Measurements from ENCODE around the gene CCDC188. TPM values are rescaled to one million over a fixed set of nuclear protein-coding genes. Genes with fewer than 3 reads are reported as not detected.

CCDC188 gene
- total RNA-seq (2014; rRNA removed; shearing (Covaris generic); ENCODE audit: low replicate concordance), result not detected in 2 replicates

GRCh38 chr22:20150381-20151275, at the start of gene CCDC188:
Gene CCDC188, minus strand, starts transcription at chr22:20151055. Its CDS starts 69 bp downstream, at chr22:20150986.
- in situ Hi-C loops (cut with HindIII; ENCODE audit: low pct_unique_long_range_greater_than_20kb, low sequenced_read_pairs), result no loop called here

GRCh38 chr22:20199906-20200305, 49.1 kb upstream of the CCDC188 start:
- in situ Hi-C loops (cut with HindIII; ENCODE audit: low pct_unique_long_range_greater_than_20kb, low sequenced_read_pairs), result no loop called here
- DNase-seq (ENCODE audit: low read depth), result no peak

More at GRCh38 chr22:20150381-20151275, at the start of gene CCDC188:
- DNase-seq (ENCODE audit: low read depth), result no peak

GRCh38 chr22:20199413-20199842, 48.6 kb upstream of the CCDC188 start:
- no peak for DNase-seq (ENCODE audit: low read depth)
- in situ Hi-C loops (cut with HindIII; ENCODE audit: low pct_unique_long_range_greater_than_20kb, low sequenced_read_pairs), result no loop called here

- in situ Hi-C loops (cut with HindIII; ENCODE audit: low pct_unique_long_range_greater_than_20kb, low sequenced_read_pairs), result no loop called here
- no peak for DNase-seq (ENCODE audit: low read depth)
Measured at GRCh38 chr22:20198557-20199319, 47.9 kb upstream of the CCDC188 start.

- in situ Hi-C loops (cut with HindIII; ENCODE audit: low pct_unique_long_range_greater_than_20kb, low sequenced_read_pairs), result no loop called here
- DNase-seq (ENCODE audit: low read depth), result no peak
Measured at GRCh38 chr22:20197407-20198030, 46.7 kb upstream of the CCDC188 start.

- DNase-seq (ENCODE audit: low read depth), result no peak
- in situ Hi-C loops (cut with HindIII; ENCODE audit: low pct_unique_long_range_greater_than_20kb, low sequenced_read_pairs), result no loop called here
Measured at GRCh38 chr22:20196094-20196842, 45.4 kb upstream of the CCDC188 start.

- in situ Hi-C loops (cut with HindIII; ENCODE audit: low pct_unique_long_range_greater_than_20kb, low sequenced_read_pairs), result no loop called here
- DNase-seq (ENCODE audit: low read depth), result no peak
Measured at GRCh38 chr22:20194681-20195593, 44.1 kb upstream of the CCDC188 start.

- in situ Hi-C loops (cut with HindIII; ENCODE audit: low pct_unique_long_range_greater_than_20kb, low sequenced_read_pairs), result no loop called here
- no peak for DNase-seq (ENCODE audit: low read depth)
Measured at GRCh38 chr22:20193761-20194494, 43.1 kb upstream of the CCDC188 start.

GRCh38 chr22:20192972-20193760, 42.3 kb upstream of the CCDC188 start:
- in situ Hi-C loops (cut with HindIII; ENCODE audit: low pct_unique_long_range_greater_than_20kb, low sequenced_read_pairs), result no loop called here
- no peak for DNase-seq (ENCODE audit: low read depth)

- in situ Hi-C loops (cut with HindIII; ENCODE audit: low pct_unique_long_range_greater_than_20kb, low sequenced_read_pairs), result no loop called here
Measured at GRCh38 chr22:20192293-20192971, 41.6 kb upstream of the CCDC188 start.

GRCh38 chr22:20191803-20192202, 40.9 kb upstream of the CCDC188 start:
- in situ Hi-C loops (cut with HindIII; ENCODE audit: low pct_unique_long_range_greater_than_20kb, low sequenced_read_pairs), result no loop called here
- DNase-seq (ENCODE audit: low read depth), result no peak

More at GRCh38 chr22:20192293-20192971, 41.6 kb upstream of the CCDC188 start:
- DNase-seq (ENCODE audit: low read depth), result no peak

- in situ Hi-C loops (cut with HindIII; ENCODE audit: low pct_unique_long_range_greater_than_20kb, low sequenced_read_pairs), result no loop called here
- no peak for DNase-seq (ENCODE audit: low read depth)
Measured at GRCh38 chr22:20191000-20191515, 40.2 kb upstream of the CCDC188 start.

- in situ Hi-C loops (cut with HindIII; ENCODE audit: low pct_unique_long_range_greater_than_20kb, low sequenced_read_pairs), result no loop called here
- no peak for DNase-seq (ENCODE audit: low read depth)
Measured at GRCh38 chr22:20188567-20188877, 37.7 kb upstream of the CCDC188 start.

GRCh38 chr22:20187777-20188566, 37.1 kb upstream of the CCDC188 start:
- in situ Hi-C loops (cut with HindIII; ENCODE audit: low pct_unique_long_range_greater_than_20kb, low sequenced_read_pairs), result no loop called here
- DNase-seq (ENCODE audit: low read depth), result no peak

Data from Caki2 (cell line).